HG03342 (cell line): ENCODE data around the gene DYNLRB2.

ENCODE experiments used
- ATAC-seq: cut with Tn5 transposase; IDR thresholded peaks from one replicate; pipeline ENCODE4 v1.9.1; 2021; ENCODE audit warnings: mild to moderate bottlenecking, moderate library complexity; ENCODE audit not compliant: unreplicated experiment

Gene DYNLRB2

DNA sequence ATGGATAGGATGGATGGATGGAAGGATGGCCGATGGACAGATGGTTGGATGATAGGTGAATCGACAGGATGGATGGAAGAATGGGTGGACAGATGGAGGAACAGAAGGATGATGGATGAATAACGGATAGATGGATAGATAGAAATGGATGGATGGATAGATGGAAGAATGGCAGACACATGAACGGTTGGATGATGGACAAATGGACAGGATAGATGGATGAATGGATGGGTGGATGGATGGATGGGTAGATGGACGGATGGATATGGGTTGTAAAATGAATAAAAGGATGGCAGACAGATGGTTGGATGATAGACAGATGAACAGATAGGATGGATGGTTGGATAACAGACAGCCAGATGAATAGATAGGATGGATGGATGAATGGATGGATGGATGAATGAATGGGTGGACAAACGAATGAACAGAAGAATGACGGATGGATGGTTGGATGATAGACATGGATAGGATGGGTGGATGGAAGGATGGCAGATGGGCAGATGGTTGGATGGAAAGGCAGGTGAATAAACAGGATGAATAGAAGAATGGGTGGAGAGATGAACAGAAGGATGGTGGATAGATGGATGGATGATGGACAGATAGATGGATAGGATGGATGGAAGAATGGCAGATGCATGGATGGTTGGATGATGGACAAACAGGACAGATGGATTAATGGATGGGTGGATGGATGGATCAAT is 55.9 kb downstream of the DYNLRB2 start:
- no peak for ATAC-seq

DNA sequence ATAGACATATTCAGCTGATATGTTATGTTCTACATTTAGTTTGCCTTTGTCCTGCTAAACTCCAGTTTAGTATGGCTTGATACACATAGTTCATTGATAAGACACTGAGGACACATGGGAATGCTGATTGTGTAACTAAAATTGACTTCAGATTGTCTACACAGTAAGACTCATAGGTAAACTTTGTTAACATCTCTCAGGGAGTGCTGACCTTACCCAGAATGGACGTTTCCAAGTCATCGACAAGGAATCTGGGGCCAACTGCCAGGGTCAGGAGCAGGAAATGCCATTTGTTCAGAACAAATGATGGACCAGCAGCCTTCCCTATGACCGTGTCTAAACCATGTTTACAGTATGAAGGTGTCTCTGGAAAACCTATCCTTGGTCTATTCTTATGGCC is 58.7 kb downstream of the DYNLRB2 start:
- no peak for ATAC-seq
